Esophagus (tissue), 2 donors: ENCODE data around the gene CHRNA4. TPM values are rescaled to one million over a fixed set of nuclear protein-coding genes. Genes with fewer than 3 reads are reported as not detected.
"Not testable (repeated sequence)": the region's sequence is repeated elsewhere in the genome, so short reads cannot be mapped to it uniquely, and the experiment has no call there.

ENCODE experiments used
- H3K27ac ChIP-seq, 2 donors: one replicate each; pipeline ENCODE4 v1.5.1; 2013; ENCODE audit warnings: low read depth in 2 of 2, mild to moderate bottlenecking in 2 of 2, inconsistent platforms in 1 of 2, low read length in 1 of 2, moderate library complexity in 1 of 2
- H3K27me3 ChIP-seq, 2 donors: one replicate each; pipeline ENCODE4 v1.6.1; 2013; ENCODE audit warnings: low read length in 2 of 2, control low read depth in 1 of 2, mild to moderate bottlenecking in 1 of 2; ENCODE audit not compliant: insufficient read depth in 2 of 2, control insufficient read depth in 1 of 2
- H3K36me3 ChIP-seq, 2 donors: one replicate each; pipeline ENCODE4 v1.6.1; 2013; ENCODE audit warnings: low read length in 1 of 2; ENCODE audit not compliant: control insufficient read depth in 2 of 2, insufficient read depth in 2 of 2
- H3K4me1 ChIP-seq, 2 donors: one replicate each; pipeline ENCODE4 v1.6.1; 2013; ENCODE audit warnings: low read length in 1 of 2; ENCODE audit not compliant: control insufficient read depth in 2 of 2, insufficient read depth in 2 of 2
- H3K4me3 ChIP-seq, 2 donors: one replicate each; pipeline ENCODE4 v1.5.1; 2013; ENCODE audit warnings: low read length in 2 of 2, mild to moderate bottlenecking in 2 of 2, low read depth in 1 of 2, moderate library complexity in 1 of 2
- H3K9me3 ChIP-seq, 2 donors: one replicate each; pipeline ENCODE4 v1.6.1; 2013; ENCODE audit warnings: mild to moderate bottlenecking in 2 of 2, low read depth in 1 of 2, low read length in 1 of 2, moderate library complexity in 1 of 2; ENCODE audit not compliant: control insufficient read depth in 2 of 2, insufficient read depth in 1 of 2
- WGBS, 2 donors: extraction: QIAGEN DNeasy Blood & Tissue Kit; methylation state at CpG; one replicate each; pipeline ENCODE4 v1.1.7; 2013; 5-methylcytosine and 5-hydroxymethylcytosine counted together
- polyA plus RNA-seq, 2 donors: library from polyadenylated mRNA; stranded (reverse); fragments of 200-250 nt; gene quantifications; one replicate each; pipeline ENCODE4 v1.2.3, GENCODE V29; 2013
- donor health status: healthy with polysubstance abuse.
- donor health status: Bipolar disorder and iron deficiency.

CHRNA4 gene
- polyA plus RNA-seq, 2 donors: 0.02 TPM; not detected in 1

DNA sequence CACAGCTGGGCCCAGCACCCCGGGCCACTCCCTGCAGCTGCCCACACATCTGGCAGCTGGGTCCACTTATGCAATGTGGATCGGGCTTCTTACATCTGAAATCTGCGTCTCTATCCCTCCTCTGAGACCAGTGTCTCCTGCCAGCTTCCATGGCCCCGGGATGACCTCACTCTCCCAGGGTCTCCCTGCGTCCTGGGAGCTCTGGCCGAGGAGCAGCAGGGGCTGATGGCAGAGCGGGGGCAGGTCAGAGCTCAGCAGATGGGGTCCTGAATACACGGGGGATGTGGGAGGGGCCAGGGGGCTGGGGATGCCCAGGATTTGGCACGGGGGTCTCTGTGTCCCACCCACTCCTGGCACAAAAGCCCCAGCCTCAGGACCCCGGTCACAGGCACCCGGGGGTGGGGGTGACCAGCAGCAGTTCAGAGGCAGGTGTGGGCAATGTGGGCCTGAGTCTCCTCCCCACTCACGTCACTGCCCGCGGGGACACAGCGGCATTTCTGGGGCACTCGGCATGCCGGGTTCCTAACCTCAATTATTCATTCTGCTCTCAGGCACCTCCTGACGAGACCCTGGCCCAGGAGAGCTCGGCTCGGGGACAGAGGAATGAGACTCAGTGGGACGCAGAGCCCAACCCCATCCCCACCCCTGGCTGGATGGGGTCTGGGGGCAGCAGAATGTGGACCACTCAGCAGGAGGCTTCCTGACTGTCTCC is 16.4 kb downstream of the CHRNA4 start:
- 47 to 57% methylated on average over 21 of the region's 21 CpGs for WGBS, 2 donors
- H3K36me3 ChIP-seq: no peaks in the 10 kb centered on the region
- no peak overlapping the region for H3K27ac ChIP-seq
- no peak overlapping the region for H3K4me3 ChIP-seq
- H3K27me3 ChIP-seq: peaks cover 0 to 2% of the 10 kb centered on the region in 2 donors
- H3K9me3 ChIP-seq: no peaks in the 10 kb centered on the region
- H3K4me1 ChIP-seq: no peaks in the 10 kb centered on the region

DNA sequence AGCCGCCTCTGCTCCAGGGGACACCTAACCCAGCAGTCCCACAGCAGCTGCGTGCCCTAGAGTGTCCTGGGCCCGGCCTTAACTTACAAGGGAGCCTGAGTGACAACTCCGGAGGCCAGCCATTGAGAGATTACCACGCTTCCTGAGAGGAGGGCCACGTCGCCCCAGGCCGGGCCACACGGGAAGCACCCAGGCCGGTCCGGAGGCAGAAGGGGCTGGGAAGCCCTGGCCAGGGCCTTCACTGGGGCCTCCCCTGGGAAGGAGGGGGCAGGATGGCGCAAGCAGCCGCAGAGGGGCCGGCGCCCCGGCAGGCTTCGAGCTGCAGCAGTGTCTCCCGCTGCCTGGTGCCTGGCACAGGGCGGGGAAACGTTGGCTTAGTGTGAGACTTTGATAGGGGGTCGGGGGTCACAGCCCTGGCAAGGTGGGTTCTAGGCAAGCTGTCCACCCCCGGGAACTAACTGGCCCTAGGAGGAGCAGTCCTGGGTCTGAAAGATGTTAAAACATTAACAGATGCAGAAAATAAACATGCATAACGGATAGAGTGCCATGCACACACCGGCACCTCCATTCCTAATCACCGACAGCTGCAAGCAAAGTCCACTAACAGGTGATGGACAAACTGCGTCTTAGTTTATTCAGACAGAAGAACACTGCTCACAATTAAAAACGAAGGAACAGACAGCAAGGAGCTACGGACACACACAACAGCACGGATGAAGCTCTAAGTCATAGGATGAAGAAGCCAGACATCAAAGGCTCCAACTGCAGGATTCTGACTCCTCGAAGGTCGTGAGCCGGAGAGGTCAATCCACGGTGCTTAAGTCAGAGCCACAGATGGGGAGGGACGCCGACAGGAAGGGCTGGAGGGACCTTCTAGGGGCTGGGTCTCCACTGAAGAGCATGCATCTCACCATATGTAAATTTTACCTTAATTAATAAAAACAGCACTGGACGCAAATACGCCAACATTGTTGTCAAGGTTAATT is 17.4 kb downstream of the CHRNA4 start:
- Histone ChIP-seq H3K4me1 (no peaks in the 10 kb centered on the region), H3K9me3 (no peaks in the 10 kb centered on the region), H3K27me3 (peaks cover 0 to 2% of the 10 kb centered on the region in 2 donors), H3K27ac (no peak overlapping the region), H3K36me3 (no peaks in the 10 kb centered on the region), H3K4me3 (no peak overlapping the region)
- WGBS, 2 donors: 55 to 58% methylated on average over 37 of the region's 37 CpGs

DNA sequence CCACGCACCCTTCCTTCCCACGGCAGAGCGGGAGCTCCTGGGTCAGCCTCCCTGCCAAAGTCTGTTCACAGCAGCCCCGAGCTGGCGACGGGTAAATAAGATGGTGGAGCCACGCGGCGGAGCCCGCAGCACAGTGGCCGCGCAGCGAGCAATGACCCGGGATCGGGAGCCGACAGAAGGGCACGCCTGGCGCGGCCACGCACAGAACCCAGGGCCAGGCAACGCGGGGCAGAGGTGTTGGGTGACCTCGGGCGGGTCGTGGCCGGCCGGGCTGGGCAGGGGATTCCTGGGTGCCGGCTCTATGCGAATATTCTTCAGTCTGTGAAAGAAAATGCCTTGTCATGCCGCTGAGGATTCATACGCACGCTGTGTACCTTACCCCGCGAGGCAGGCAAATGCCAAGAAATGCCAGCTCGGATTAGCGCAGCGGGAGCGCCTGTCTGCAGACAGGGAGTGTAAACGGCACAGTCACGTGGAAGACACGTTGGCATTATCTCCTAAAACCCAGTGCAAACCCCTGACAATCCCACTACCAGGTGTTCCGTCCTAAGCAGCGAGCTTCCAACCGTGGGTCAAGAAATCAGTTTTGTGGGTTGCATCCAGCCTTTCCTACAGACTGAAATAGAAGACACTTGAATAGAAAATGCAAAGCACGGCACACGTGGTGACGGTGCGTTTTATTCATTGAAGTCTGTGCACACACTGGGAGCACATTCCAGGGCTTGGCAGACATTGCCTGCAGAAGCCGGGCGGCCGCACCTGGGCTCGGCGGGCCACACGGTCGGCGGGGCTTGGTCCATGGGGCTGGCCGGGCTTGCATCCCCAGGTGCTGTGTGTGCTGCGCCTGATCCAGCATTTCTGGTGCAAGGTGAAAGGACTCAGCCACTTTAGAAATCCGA is 18.3 kb downstream of the CHRNA4 start:
- Histone ChIP-seq H3K27me3 (peaks cover 0 to 2% of the 10 kb centered on the region in 2 donors), H3K4me3 (no peak overlapping the region), H3K4me1 (no peaks in the 10 kb centered on the region), H3K27ac (no peak overlapping the region), H3K36me3 (no peaks in the 10 kb centered on the region), H3K9me3 (no peaks in the 10 kb centered on the region)
- 76 to 80% methylated on average over 59 of the region's 59 CpGs for WGBS, 2 donors

DNA sequence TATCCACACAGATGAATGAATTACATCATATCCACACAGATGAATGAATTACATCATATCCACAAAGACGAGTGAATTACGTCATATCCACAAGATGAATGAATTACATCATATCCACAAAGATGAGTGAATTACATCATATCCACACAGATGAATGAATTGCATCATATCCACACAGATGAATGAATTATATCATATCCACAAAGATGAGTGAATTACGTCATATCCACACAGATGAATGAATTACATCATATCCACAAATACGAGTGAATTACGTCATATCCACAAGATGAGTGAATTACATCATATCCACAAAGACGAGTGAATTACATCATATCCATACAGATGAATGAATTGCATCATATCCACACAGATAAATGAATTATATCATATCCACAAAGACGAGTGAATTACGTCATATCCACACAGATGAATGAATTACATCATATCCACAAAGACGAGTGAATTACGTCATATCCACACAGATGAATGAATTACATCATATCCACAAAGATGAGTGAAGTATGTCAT is 20.9 kb downstream of the CHRNA4 start:
- not testable (repeated sequence) for H3K36me3 ChIP-seq, H3K9me3 ChIP-seq, H3K4me1 ChIP-seq, H3K4me3 ChIP-seq, H3K27me3 ChIP-seq, H3K27ac ChIP-seq
- 74 to 76% methylated on average over 10 of the region's 10 CpGs for WGBS, 2 donors

DNA sequence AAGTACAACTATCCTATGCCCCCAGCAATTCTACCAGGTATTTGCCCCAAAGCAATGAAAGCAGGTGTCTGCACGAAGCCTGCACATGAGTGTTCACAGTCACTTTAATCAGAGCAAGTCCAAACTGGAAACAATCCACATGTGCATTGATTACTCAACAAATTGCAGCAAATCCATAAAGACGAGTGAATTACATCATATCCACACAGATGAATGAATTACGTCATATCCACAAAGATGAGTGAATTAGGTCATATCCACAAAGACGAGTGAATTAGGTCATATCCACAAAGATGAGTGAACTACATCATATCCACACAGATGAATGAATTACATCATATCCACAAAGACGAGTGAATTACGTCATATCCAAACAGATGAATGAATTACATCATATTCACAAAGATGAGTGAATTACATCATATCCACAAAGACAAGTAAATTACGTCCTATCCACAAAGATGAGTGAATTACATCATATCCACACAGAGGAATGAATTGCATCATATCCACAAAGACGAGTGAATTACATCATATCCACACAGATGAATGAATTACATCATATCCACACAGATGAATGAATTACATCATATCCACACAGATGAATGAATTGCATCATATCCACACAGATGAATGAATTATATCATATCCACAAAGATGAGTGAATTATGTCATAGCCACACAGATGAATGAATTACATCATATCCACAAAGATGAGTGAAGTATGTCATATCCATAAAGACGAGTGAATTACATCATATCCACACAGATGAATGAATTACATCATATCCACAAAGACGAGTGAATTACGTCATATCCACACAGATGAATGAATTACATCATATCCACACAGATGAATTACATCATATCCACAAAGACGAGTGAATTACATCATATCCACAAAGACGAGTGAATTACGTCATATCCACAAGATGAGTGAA is 21.7 kb downstream of the CHRNA4 start:
- not testable (repeated sequence) for H3K27me3 ChIP-seq, H3K4me1 ChIP-seq, H3K27ac ChIP-seq, H3K36me3 ChIP-seq, H3K4me3 ChIP-seq, H3K9me3 ChIP-seq
- WGBS, 2 donors: 63 to 66% methylated on average over 14 of the region's 14 CpGs

DNA sequence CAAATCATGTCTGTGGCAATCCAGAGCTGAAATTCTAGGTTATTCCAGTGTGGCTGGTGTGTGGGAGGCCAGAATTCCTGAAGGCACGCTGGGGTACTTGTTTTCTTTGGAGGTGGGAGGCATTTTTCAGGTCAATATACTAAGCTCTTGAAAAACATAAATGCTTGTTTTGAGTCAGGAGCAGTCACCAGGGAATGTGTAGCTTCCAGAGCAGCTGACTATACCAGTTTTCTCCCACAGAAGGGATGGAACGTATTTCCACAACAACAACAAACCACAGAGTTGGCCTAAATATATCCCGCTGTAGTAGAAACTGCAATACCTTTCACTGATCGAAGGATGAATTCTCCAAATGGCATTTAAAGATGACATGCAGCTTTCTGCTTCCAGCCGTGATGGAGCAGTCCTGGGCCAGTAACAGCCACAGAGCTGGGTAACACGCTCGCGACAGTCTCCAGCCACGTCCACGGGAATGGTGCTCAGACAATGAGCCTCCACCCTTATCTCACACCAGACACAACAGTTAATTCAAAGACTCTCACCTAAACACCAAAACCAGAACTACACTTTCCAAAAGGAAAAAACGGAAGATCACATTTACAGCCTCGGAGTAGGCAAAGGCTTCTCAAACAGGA is 23.2 kb downstream of the CHRNA4 start:
- peaks cover 2 to 3% of the 10 kb centered on the region in 2 donors for H3K4me1 ChIP-seq
- H3K27ac ChIP-seq: no peak overlapping the region
- WGBS, 2 donors: 68 to 71% methylated on average over 12 of the region's 12 CpGs
- H3K36me3 ChIP-seq: no peaks in the 10 kb centered on the region
- peaks cover 3 to 4% of the 10 kb centered on the region in 2 donors for H3K27me3 ChIP-seq
- H3K9me3 ChIP-seq: peaks cover 0 to 4% of the 10 kb centered on the region in 2 donors
- no peak overlapping the region for H3K4me3 ChIP-seq

DNA sequence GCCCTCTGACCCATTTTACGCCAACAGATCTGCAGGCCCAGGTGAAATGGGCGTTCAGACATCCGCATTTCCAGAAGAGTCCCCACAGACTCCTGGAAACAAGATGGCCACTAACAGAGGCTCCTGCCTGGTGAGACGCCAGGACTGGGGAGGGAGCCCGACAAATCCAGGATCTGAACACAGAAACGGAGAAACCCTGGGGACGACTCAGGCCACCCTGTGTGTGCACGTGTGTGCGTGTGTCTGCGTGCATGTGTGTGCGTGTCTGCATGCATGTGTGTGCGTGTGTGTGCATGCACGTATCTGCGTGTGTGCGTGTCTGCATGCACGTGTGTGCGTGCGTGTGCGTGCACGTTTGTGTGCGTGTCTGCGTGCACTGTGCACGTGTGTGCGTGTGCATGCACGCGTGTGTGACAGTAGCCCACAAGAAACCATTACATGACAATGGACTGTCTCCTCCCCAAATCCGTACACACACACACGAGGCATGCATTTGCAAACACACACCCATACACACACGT is 24.9 kb downstream of the CHRNA4 start:
- H3K27ac ChIP-seq: no peak overlapping the region
- peaks cover 4 to 9% of the 10 kb centered on the region in 2 donors for H3K9me3 ChIP-seq
- peaks cover 2 to 3% of the 10 kb centered on the region in 2 donors for H3K4me1 ChIP-seq
- peaks cover 3 to 4% of the 10 kb centered on the region in 2 donors for H3K27me3 ChIP-seq
- no peaks in the 10 kb centered on the region for H3K36me3 ChIP-seq
- H3K4me3 ChIP-seq: no peak overlapping the region
- 89 to 91% methylated on average over 29 of the region's 29 CpGs for WGBS, 2 donors

DNA sequence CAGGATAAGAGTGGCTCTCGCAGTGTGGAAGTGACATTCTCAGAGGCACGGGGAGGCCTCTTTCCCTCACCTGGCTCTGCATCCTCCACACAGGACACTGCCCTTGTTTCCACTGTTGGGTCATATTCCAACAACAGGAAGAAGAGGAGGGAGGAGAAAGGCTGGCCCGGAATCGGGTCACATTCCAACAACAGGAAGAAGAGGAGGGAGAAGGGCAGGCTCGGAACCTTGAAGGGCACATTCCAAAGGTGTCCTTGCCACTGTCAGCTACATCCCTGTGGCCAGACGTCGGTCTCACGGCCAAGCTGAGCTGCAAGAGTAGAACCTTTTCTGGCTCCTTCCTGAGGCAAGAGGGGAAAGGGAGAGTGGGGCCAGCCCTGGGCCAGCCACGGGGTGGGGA is 25.4 kb downstream of the CHRNA4 start:
- Histone ChIP-seq H3K36me3 (no peaks in the 10 kb centered on the region), H3K9me3 (peaks cover 4 to 9% of the 10 kb centered on the region in 2 donors), H3K27me3 (peaks cover 3 to 4% of the 10 kb centered on the region in 2 donors), H3K27ac (no peak overlapping the region), H3K4me1 (peaks cover 2 to 5% of the 10 kb centered on the region in 2 donors), H3K4me3 (no peak overlapping the region)
- 58 to 64% methylated on average over 9 of the region's 9 CpGs for WGBS, 2 donors
